Parathyroid adenoma (tissue), 2 donors: ENCODE results near the gene MPHOSPH9.
A peak's percentile ranks its signal among the peaks of the same experiment; 100 is the strongest.

ENCODE experiments used
- H2AFZ ChIP-seq: fragments of 300-600 bp; sonication (generic); one replicate; pipeline ENCODE4 v1.7.0; 2017; ENCODE audit warnings: antibody characterized with exemption, mild to moderate bottlenecking
- H3K27ac ChIP-seq: fragments of 300-600 bp; sonication (generic); one replicate; pipeline ENCODE4 v1.7.0; 2017
- H3K27me3 ChIP-seq: fragments of 300-600 bp; sonication (generic); one replicate; pipeline ENCODE4 v1.7.0; 2017; ENCODE audit warnings: low read length; ENCODE audit not compliant: control insufficient read depth, insufficient read depth
- H3K36me3 ChIP-seq: fragments of 300-600 bp; sonication (generic); one replicate; pipeline ENCODE4 v1.7.0; 2017; ENCODE audit warnings: low read length; ENCODE audit not compliant: control insufficient read depth, insufficient read depth
- H3K4me1 ChIP-seq: fragments of 300-600 bp; sonication (generic); one replicate; pipeline ENCODE4 v1.7.0; 2017; ENCODE audit warnings: control low read depth
- H3K4me2 ChIP-seq: fragments of 300-600 bp; sonication (generic); one replicate; pipeline ENCODE4 v1.7.0; 2017; ENCODE audit warnings: low read length
- H3K4me3 ChIP-seq: fragments of 300-600 bp; sonication (generic); one replicate; pipeline ENCODE4 v1.7.0; 2017; ENCODE audit warnings: low read depth, low read length
- H3K79me2 ChIP-seq: fragments of 300-600 bp; sonication (generic); one replicate; pipeline ENCODE4 v1.7.0; 2017; ENCODE audit warnings: control low read depth
- H3K9ac ChIP-seq: fragments of 300-600 bp; sonication (generic); one replicate; pipeline ENCODE4 v1.7.0; 2017; ENCODE audit warnings: mild to moderate bottlenecking
- H3K9me3 ChIP-seq: fragments of 300-600 bp; sonication (generic); one replicate; pipeline ENCODE4 v1.7.0; 2017; ENCODE audit warnings: low read length; ENCODE audit not compliant: control insufficient read depth
- CTCF ChIP-seq: fragments of 300-600 bp; sonication (generic); IDR thresholded peaks from one replicate; pipeline ENCODE4 v1.7.0; 2017; ENCODE audit warnings: antibody characterized with exemption, mild to moderate bottlenecking
- donor health status: primary hyperparathyroidism.

The MPHOSPH9 gene

GRCh38 chr12:123273166-123273565, 40.2 kb upstream of the MPHOSPH9 start:
- no peak for TF ChIP-seq CTCF
- Histone ChIP-seq H3K9ac (no peak overlapping the region), H3K36me3 (no peaks in the 10 kb centered on the region), H3K27me3 (no peaks in the 10 kb centered on the region), H3K79me2 (peaks cover 15% of the 10 kb centered on the region), H3K27ac (no peak overlapping the region), H3K4me1 (peaks cover 6% of the 10 kb centered on the region), H3K9me3 (no peaks in the 10 kb centered on the region), H2AFZ (no peak overlapping the region), H3K4me3 (no peak overlapping the region), H3K4me2 (no peak overlapping the region)

DNA sequence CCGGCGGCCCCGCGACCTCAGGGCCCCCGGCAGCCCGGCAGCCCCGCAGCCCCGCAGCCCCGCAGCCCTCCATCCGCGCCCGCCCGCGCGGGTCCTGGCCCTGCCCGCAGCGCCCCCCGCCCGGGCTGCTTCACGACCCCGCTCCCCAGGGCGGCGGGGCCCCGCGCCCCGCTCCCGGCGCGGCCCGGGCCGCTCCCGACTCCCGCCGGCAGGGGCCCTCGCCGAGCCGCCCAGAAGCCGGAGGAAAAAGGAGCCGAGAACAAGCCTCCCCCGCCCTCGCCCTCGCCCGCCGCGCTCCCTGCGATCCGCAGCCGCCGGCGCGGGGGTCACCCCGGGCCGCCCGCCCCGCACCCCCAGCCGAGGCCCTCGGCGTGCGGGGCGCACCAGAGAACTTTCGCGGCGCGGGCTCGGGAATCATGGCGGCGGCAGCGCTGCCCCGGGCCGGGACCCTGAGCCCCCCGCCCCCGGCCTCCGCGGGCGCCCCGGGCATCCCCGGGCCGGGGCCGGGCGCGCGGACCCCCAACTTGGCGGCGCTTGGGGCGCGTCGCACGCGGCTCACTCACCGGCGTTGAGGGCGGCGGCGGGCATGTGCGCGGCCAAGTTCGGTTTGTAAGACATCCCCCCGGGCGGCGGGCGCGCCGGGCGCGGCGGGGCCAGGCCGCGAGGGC, 38.2 kb upstream of the MPHOSPH9 start:
- Histone ChIP-seq H3K27ac (no peak overlapping the region), H3K9me3 (no peaks in the 10 kb centered on the region), H3K9ac (no peak overlapping the region), H3K79me2 (peaks cover 15% of the 10 kb centered on the region), H3K4me3 (peak overlapping the region; percentile 55), H2AFZ (no peak overlapping the region), H3K27me3 (no peaks in the 10 kb centered on the region), H3K4me1 (peaks cover 6% of the 10 kb centered on the region), H3K36me3 (no peaks in the 10 kb centered on the region), H3K4me2 (peak overlapping the region; percentile 75)
- TF ChIP-seq CTCF, result no peak

- Histone ChIP-seq H3K4me2 (peak overlapping the region; percentile 75), H3K27ac (peak overlapping the region; percentile 58), H3K4me1 (peaks cover 6% of the 10 kb centered on the region), H3K36me3 (no peaks in the 10 kb centered on the region), H2AFZ (peak overlapping the region; percentile 80), H3K4me3 (peak overlapping the region; percentile 55), H3K9ac (peak overlapping the region; percentile 8), H3K79me2 (peaks cover 15% of the 10 kb centered on the region), H3K9me3 (no peaks in the 10 kb centered on the region), H3K27me3 (no peaks in the 10 kb centered on the region)
- TF ChIP-seq CTCF, result no peak
Observed at GRCh38 chr12:123270214-123271000, 37.5 kb upstream of the MPHOSPH9 start.

DNA sequence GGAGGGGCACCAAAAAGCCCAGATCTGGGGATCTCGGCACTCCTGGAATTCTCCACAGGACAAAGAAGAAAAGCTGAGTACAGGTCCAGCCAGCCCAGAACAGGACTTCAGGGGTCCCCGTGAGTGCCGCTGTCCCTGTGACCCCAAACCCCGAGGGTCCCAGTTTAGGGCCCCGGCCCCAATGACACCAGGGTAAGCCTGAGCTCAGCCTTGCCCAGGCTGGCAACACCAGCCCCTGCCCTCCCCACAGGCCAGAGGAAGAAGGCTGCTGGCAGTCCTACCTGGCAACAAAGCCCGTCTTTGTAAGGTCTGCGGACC, 36.9 kb upstream of the MPHOSPH9 start:
- H3K9ac ChIP-seq, result no peak overlapping the region
- H3K4me3 ChIP-seq, result peak overlapping the region; percentile 55
- H3K4me1 ChIP-seq, result peaks cover 6% of the 10 kb centered on the region
- peak overlapping the region; percentile 80 for H2AFZ ChIP-seq
- no peak for TF ChIP-seq CTCF
- peak overlapping the region; percentile 58 for H3K27ac ChIP-seq
- no peaks in the 10 kb centered on the region for H3K36me3 ChIP-seq
- H3K4me2 ChIP-seq, result peak overlapping the region; percentile 75
- H3K79me2 ChIP-seq, result peaks cover 15% of the 10 kb centered on the region
- no peaks in the 10 kb centered on the region for H3K9me3 ChIP-seq
- H3K27me3 ChIP-seq, result no peaks in the 10 kb centered on the region
